Erythroblast (primary cell): Measurements from ENCODE around the gene HELZ2.

Experiments used
- GATA1 ChIP-seq: IDR thresholded peaks from 2 replicates; pipeline ENCODE4 v1.6.1; 2011; ENCODE audit warnings: low read depth, mild to moderate bottlenecking, control low read depth, low read length, moderate library complexity
- POLR2A ChIP-seq: IDR thresholded peaks from 2 replicates; pipeline ENCODE4 v1.6.1; 2011; ENCODE audit warnings: mild to moderate bottlenecking, low read length

- no peak for TF ChIP-seq POLR2A
- TF ChIP-seq GATA1, result no peak
Observed at GRCh38 chr20:63557481-63557891, 16.6 kb downstream of the HELZ2 start.
